NCI-H2171 treated with DMSO at 0.1 percent for 48 hours (cell line): Measurements from ENCODE around the gene CBX3.
A peak's percentile ranks its signal among the peaks of the same experiment; 100 is the strongest.
"Not testable (repeated sequence)": the region's sequence is repeated elsewhere in the genome, so short reads cannot be mapped to it uniquely, and the experiment has no call there.

Experiments used
- DNase-seq: peaks from one replicate; lab custom pipeline; 2025; lab: John Stamatoyannopoulos, UW

Gene CBX3

GRCh38 chr7:26170663-26171062 lies 30.9 kb upstream of the CBX3 start:
- DNase-seq, result no peak

GRCh38 chr7:26171601-26172000 lies 29.9 kb upstream of the CBX3 start:
- DNase-seq, result no peak

GRCh38 chr7:26172048-26172447 lies 29.5 kb upstream of the CBX3 start:
- DNase-seq, result no peak

- not testable (repeated sequence) for DNase-seq
Observed at GRCh38 chr7:26175903-26176302, 25.6 kb upstream of the CBX3 start.

GRCh38 chr7:26176696-26177095 lies 24.8 kb upstream of the CBX3 start:
- not testable (repeated sequence) for DNase-seq

GRCh38 chr7:26177269-26177668 lies 24.3 kb upstream of the CBX3 start:
- not testable (repeated sequence) for DNase-seq

GRCh38 chr7:26178272-26178960 lies 23.1 kb upstream of the CBX3 start:
- DNase-seq, result no peak

- no peak for DNase-seq
Observed at GRCh38 chr7:26179422-26179821, 22.1 kb upstream of the CBX3 start.

GRCh38 chr7:26179826-26180497 lies 21.6 kb upstream of the CBX3 start:
- DNase-seq, result no peak

GRCh38 chr7:26180792-26181198 lies 20.8 kb upstream of the CBX3 start:
- DNase-seq, result no peak

- no peak for DNase-seq
Observed at GRCh38 chr7:26181474-26182227, 19.9 kb upstream of the CBX3 start.

- DNase-seq, result no peak
Observed at GRCh38 chr7:26182283-26182682, 19.3 kb upstream of the CBX3 start.

GRCh38 chr7:26182706-26183105 lies 18.8 kb upstream of the CBX3 start:
- no peak for DNase-seq

- DNase-seq, result peak; percentile 24
Observed at GRCh38 chr7:26183545-26184280, 17.8 kb upstream of the CBX3 start.

GRCh38 chr7:26184281-26185101 lies 17.1 kb upstream of the CBX3 start:
- DNase-seq, result not testable (repeated sequence)

GRCh38 chr7:26185131-26185843 lies 16.3 kb upstream of the CBX3 start:
- peak; percentile 19 for DNase-seq

GRCh38 chr7:26185844-26186180 lies 15.7 kb upstream of the CBX3 start:
- no peak for DNase-seq

GRCh38 chr7:26186364-26187311 lies 14.9 kb upstream of the CBX3 start:
- peak; percentile 16 for DNase-seq

- peak; percentile 37 for DNase-seq
Observed at GRCh38 chr7:26187380-26188205, 14.0 kb upstream of the CBX3 start.
